Fibroblast of skin of abdomen (primary cell): ENCODE results near the gene KLHL6.
"Not testable (repeated sequence)": the region's sequence is repeated elsewhere in the genome, so short reads cannot be mapped to it uniquely, and the experiment has no call there.

Experiments
- DNase-seq: peaks from one replicate; pipeline ENCODE4 v3.0.0-alpha.2; 2013

Gene KLHL6

DNA sequence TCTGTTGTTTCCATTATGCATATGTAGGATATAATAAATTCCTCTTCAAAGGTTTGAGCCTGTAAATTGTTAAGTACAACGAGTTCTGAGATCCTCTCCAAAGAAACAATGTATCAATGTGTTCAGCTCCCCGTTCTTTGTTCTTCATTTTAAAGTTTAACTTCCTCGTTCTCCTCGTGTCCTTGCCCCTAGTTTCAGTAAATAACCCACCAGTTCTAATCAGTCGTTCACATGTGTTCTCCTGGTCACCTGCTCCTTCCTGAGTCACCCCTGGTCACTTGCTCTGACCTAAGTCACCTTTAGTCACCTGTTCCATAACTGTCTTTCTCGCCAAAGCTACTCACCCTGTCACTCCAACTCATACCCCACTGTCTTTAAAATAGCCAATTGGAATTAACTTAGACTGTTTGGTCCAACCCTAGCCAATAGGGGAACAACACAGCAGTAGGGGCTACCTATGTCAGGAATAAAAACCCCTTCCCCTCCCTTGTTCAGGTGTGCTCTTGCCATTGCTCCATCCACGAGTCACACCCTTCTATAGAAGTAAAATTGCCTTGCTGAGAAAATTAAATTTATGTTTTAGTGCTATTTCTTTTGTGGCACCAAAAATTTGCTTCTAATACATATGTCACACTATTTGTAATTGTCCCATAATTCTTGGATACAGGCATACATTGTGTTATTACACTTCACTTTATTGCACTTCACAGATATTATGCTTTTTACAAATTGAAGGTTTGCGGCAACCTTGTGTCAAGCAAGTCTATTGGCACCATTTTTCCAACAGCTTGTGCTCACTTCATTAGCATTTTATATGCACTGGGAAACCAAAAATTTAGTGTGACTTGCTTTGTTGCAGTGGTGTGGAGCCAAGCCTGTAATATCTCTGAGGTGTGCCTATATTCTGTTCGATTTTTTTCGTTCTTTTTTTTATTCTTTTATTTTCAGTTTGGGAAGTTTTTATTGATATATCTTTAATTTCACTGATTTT lies 111.8 kb downstream of the KLHL6 start:
- no peak for DNase-seq

DNA sequence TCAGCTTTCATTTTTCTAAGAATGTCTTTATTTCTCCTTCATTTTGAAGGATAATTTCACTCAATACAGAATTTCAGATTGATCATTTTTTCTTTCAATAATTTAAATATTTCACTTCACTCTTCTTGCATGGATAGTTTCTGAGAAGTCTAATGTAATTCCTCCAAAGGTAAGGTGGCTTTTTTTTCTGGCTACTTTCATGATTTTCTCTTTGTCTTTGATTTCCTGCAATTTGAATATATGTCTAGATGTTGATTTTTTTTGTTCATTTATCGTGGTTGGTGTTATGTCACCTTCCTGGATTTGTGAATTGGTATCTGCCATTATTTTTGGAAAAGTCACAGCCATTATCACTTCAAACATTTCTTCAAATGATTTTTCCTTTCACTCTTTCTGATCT lies 112.5 kb downstream of the KLHL6 start:
- no peak for DNase-seq

DNA sequence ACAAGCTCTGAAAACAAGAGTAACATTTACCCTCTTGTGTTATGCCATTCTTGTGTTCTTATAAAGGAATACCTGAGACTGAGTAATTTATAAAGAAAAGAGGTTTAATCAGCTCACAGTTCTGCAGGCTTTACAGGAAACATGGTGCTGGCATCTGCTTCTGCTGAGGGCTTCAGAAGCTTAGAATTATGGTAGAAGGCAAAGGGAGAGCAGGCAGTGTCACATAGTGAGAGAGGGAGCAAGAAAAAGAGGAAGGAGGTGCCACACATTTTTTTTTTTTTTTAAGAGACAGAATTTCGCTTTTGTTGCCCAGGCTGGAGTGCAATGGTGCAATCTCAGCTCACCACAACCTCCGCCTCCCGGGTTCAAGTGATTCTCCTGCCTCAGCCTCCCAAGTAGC lies 115.0 kb downstream of the KLHL6 start:
- not testable (repeated sequence) for DNase-seq

DNA sequence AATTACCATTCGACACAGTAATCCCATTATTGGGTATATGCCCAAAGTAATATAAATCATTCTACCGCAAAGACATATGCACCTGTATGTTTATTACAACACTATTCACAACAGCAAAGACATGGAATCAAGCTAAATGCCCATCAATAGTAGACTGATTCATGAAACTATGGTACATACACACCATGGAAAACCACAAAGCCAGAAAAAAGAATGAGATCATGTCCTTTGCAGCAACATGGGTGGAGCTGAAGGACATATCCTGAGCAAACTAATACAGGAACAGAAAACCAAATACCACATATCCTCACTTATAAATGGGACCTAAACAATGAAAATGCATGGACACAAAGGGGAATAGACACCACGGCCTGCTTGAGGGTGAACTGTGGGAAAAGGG lies 116.0 kb downstream of the KLHL6 start:
- no peak for DNase-seq

DNA sequence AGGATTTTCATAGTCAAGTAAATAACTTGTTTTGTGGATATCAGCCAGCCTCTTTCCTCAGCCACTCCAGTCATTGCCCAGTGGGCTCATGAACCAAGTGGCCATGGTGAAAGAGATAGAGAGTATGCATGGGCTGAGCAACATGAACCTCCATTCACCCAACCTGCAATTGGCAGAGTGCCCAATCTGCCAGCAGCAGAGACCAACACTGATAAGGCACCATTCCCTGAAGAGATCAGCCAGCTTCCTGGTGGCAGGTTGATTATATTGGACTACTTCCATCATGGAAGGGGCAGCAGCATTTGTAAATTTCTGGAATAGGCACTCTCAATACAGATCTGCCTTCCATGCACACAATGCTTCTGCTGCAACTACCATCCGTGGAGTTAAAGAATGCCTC lies 116.8 kb downstream of the KLHL6 start:
- DNase-seq: no peak

DNA sequence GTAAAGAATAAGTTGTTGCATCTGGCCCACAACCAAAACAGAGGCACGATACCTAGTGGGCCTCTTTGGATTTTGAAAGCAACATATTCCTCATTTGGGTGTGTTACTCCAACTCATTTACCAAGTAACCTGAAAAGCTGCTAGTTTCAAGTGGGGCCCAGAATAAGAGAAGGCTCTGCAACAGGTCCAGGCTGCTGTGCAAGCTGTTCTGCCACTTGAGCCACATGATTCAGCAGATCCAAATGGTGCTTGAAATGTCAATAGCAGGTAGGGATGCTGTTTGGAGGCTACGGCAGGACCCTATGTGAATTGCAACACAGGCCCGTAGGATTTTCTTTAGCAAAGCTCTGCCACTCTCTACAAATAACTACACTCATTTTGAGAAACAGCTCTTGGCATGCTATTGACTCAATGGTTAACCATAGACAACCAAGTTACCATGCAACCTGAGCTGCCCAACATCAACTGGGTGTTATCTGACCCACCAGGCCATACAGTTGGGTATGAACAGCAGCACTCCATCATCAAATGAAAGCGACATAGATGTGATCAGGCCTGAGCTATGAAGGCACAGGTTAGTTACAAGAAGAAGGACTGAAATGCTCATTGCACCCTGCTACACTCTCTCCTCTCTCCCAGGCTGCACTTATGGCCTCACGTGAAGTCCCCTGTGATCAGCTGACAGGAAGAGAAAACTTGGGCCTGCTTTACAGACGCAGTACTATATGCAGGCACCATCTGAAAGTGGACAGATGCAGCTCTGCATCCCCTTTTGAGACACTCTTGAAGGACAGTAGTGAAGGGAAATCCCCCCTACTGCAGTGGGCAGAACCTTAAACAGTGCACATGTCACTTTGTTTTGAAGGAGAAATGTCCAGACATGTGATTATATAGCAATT lies 117.6 kb downstream of the KLHL6 start:
- DNase-seq: no peak
